SK-N-SH (cell line): Measurements from ENCODE around the gene P2RX5. TPM values are rescaled to one million over a fixed set of nuclear protein-coding genes. Genes with fewer than 3 reads are reported as not detected.

Experiments used
- CTCF ChIA-PET: fragments of 300-600, 350-600 bp; formaldehyde crosslinking; extraction: SDS; loops from one replicate; lab custom pipeline; 2021; lab: Yijun Ruan, JAX
- POLR2A ChIA-PET: fragments of 350-600 bp; sonication (Branson Sonifier 250); formaldehyde crosslinking; extraction: SDS; loops from one replicate; lab custom pipeline; 2020; ENCODE audit warnings: antibody characterized with exemption, inconsistent platforms; lab: Yijun Ruan, JAX
- DNase-seq: peaks from one replicate; pipeline ENCODE4 v3.0.0; 2012
- H2AFZ ChIP-seq: fragments of 200-600 bp; sonication (generic); 2 replicates; pipeline ENCODE4 v1.8.1; 2016; ENCODE audit warnings: antibody characterized with exemption, mild to moderate bottlenecking, low read depth
- H3F3A ChIP-seq: fragments of 200-600 bp; sonication (generic); replicated peaks from 2 replicates; pipeline ENCODE3; 2016; ENCODE audit warnings: antibody characterized with exemption, mild to moderate bottlenecking; ENCODE audit not compliant: insufficient read depth
- H3K27ac ChIP-seq, 2 experiments: fragments of 200-500 bp in 1 of 2; fragments of 200-600 bp in 1 of 2; sonication (Bioruptor generic) in 1 of 2; sonication (generic), shearing (Covaris generic) in 1 of 2; 2 replicates each; pipeline versions ENCODE4 v1.5.1 to v1.6.1; 2014 to 2016; ENCODE audit warnings: low read depth in 2 of 2, inconsistent platforms in 1 of 2, low read length in 1 of 2, mild to moderate bottlenecking in 1 of 2, mixed read lengths in 1 of 2
- H3K27me3 ChIP-seq: fragments of 200-600 bp; sonication (generic), shearing (Covaris generic); 2 replicates; pipeline ENCODE4 v1.6.1; 2016; ENCODE audit warnings: mixed run types; ENCODE audit not compliant: insufficient read depth
- H3K36me3 ChIP-seq, 2 experiments: fragments of 200-500 bp in 1 of 2; fragments of 200-600 bp in 1 of 2; sonication (Bioruptor generic) in 1 of 2; sonication (generic) in 1 of 2; replicated peaks in 1 of 2; 2 replicates each; pipeline versions ENCODE3 to v1.5.1; 2014 to 2016; ENCODE audit warnings: low read length in 1 of 2, mild to moderate bottlenecking in 1 of 2; ENCODE audit not compliant: insufficient read depth in 2 of 2, control insufficient read depth in 1 of 2
- H3K4me1 ChIP-seq, 2 experiments: fragments of 200-500 bp in 1 of 2; fragments of 200-600 bp in 1 of 2; sonication (Bioruptor generic) in 1 of 2; sonication (generic), shearing (Covaris generic) in 1 of 2; 2 replicates each; pipeline versions ENCODE4 v1.5.1 to v1.6.1; 2014 to 2016; ENCODE audit warnings: low read depth in 1 of 2, low read length in 1 of 2, mixed run types in 1 of 2; ENCODE audit not compliant: insufficient read depth in 2 of 2, control insufficient read depth in 1 of 2
- H3K4me2 ChIP-seq: fragments of 200-600 bp; sonication (generic), shearing (Covaris generic); 2 replicates; pipeline ENCODE4 v1.6.1; 2017; ENCODE audit warnings: mixed run types
- H3K4me3 ChIP-seq, 2 experiments: fragments of 200-500 bp in 1 of 2; fragments of 200-600 bp in 1 of 2; sonication (Bioruptor generic) in 1 of 2; sonication (generic), shearing (Covaris generic) in 1 of 2; 2 replicates each; pipeline versions ENCODE4 v1.5.1 to v1.8.1; 2014 to 2016; ENCODE audit warnings: low read depth in 2 of 2, inconsistent platforms in 1 of 2, low read length in 1 of 2, mild to moderate bottlenecking in 1 of 2, mixed read lengths in 1 of 2, moderate library complexity in 1 of 2
- H3K79me2 ChIP-seq: fragments of 200-600 bp; sonication (generic); 2 replicates; pipeline ENCODE4 v1.8.1; 2017; ENCODE audit warnings: mild to moderate bottlenecking; ENCODE audit not compliant: insufficient read depth
- H3K9ac ChIP-seq: fragments of 200-600 bp; sonication (generic); 2 replicates; pipeline ENCODE4 v1.6.1; 2017; ENCODE audit warnings: mixed run types
- H3K9me2 ChIP-seq: fragments of 200-600 bp; sonication (generic); 2 replicates; pipeline ENCODE4 v1.6.1; 2017; ENCODE audit warnings: mixed run types
- H3K9me3 ChIP-seq: fragments of 200-600 bp; sonication (generic); 2 replicates; pipeline ENCODE4 v1.6.1; 2017; ENCODE audit warnings: mixed run types, mild to moderate bottlenecking, moderate library complexity
- H4K20me1 ChIP-seq: fragments of 200-600 bp; sonication (generic); 2 replicates; pipeline ENCODE4 v1.6.1; 2017; ENCODE audit warnings: mild to moderate bottlenecking, mixed run types; ENCODE audit not compliant: insufficient read depth
- CHD2 ChIP-seq: fragments of 150-350 bp; IDR thresholded peaks from 2 replicates; pipeline ENCODE4 v1.6.1; 2018; ENCODE audit warnings: low read length; ENCODE audit not compliant: partially characterized antibody
- CTCF ChIP-seq: fragments of 200-600 bp; sonication (generic); IDR thresholded peaks from 2 replicates; pipeline ENCODE4 v1.6.1; 2017; ENCODE audit warnings: antibody characterized with exemption, mild to moderate bottlenecking, moderate library complexity
- FOXM1 ChIP-seq: IDR thresholded peaks from 2 replicates; pipeline ENCODE4 v1.4.0; 2012; ENCODE audit warnings: low read depth, mild to moderate bottlenecking
- GABPA ChIP-seq: IDR thresholded peaks from 2 replicates; pipeline ENCODE4 v1.4.0; 2012; ENCODE audit warnings: low read depth, mild to moderate bottlenecking
- GATA2 ChIP-seq: sonication (generic); formaldehyde crosslinking; IDR thresholded peaks from 2 replicates; pipeline ENCODE4 v1.5.0; 2020; ENCODE audit warnings: mild to moderate bottlenecking, missing genetic modification reagents
- JUND ChIP-seq: IDR thresholded peaks from 2 replicates; pipeline ENCODE4 v1.4.0; 2012
- MXI1 ChIP-seq: IDR thresholded peaks from 2 replicates; pipeline ENCODE4 v1.6.1; 2012; ENCODE audit warnings: mild to moderate bottlenecking, low read depth, low read length, improper control_type of control experiment
- NFIC ChIP-seq: IDR thresholded peaks from 2 replicates; pipeline ENCODE4 v1.4.0; 2012; ENCODE audit warnings: borderline replicate concordance
- NRF1 ChIP-seq: IDR thresholded peaks from 2 replicates; pipeline ENCODE4 v1.6.1; 2012; ENCODE audit warnings: low read depth, mild to moderate bottlenecking, low read length
- RCOR1 ChIP-seq: fragments of 150-350 bp; IDR thresholded peaks from 2 replicates; pipeline ENCODE4 v1.6.1; 2017; ENCODE audit warnings: antibody characterized with exemption, low read length
- REST ChIP-seq: IDR thresholded peaks from 2 replicates; pipeline ENCODE4 v1.6.1; 2012; ENCODE audit warnings: mild to moderate bottlenecking, low read depth, low read length, moderate library complexity
- RFX5 ChIP-seq: IDR thresholded peaks from 2 replicates; pipeline ENCODE4 v1.6.1; 2012; ENCODE audit warnings: mild to moderate bottlenecking, improper control_type of control experiment, low read length
- RXRA ChIP-seq: IDR thresholded peaks from 2 replicates; pipeline ENCODE4 v1.4.0; 2012; ENCODE audit warnings: low read depth, mild to moderate bottlenecking, borderline replicate concordance
- SMC3 ChIP-seq: IDR thresholded peaks from 2 replicates; pipeline ENCODE4 v1.6.1; 2012; ENCODE audit warnings: low read depth, low read length, improper control_type of control experiment
- TAF1 ChIP-seq: IDR thresholded peaks from 2 replicates; pipeline ENCODE4 v1.6.1; 2012; ENCODE audit warnings: low read depth, mild to moderate bottlenecking, low read length, moderate library complexity, borderline replicate concordance
- TEAD4 ChIP-seq: IDR thresholded peaks from 2 replicates; pipeline ENCODE4 v1.4.0; 2012; ENCODE audit warnings: mild to moderate bottlenecking, borderline replicate concordance; ENCODE audit not compliant: insufficient read depth
- USF2 ChIP-seq: fragments of 150-350 bp; IDR thresholded peaks from 2 replicates; pipeline ENCODE4 v1.6.1; 2017; ENCODE audit warnings: antibody characterized with exemption, low read length, low read depth, borderline replicate concordance
- YY1 ChIP-seq: IDR thresholded peaks from 2 replicates; pipeline ENCODE4 v1.4.0; 2012; ENCODE audit warnings: low read depth, mild to moderate bottlenecking
- WGBS: methylation state at CpG from one replicate; pipeline ENCODE4 v1.1.6; 2017; ENCODE audit warnings: low lambda C conversion rate; 5-methylcytosine and 5-hydroxymethylcytosine counted together
- polyA plus RNA-seq, 3 experiments: library from polyadenylated mRNA; depleted of rRNA; stranded (reverse); fragments of >200 nt; gene quantifications; 2 replicates each; pipeline ENCODE4 v1.2.3, GENCODE V29; 2012

Gene P2RX5
- polyA plus RNA-seq, 1 of the 3 experiments (the other 2 are of a cell fraction): 0.97 TPM

- POLR2A ChIA-PET: no interaction called here
Observed at GRCh38 chr17:3690094-3690715, 5.8 kb downstream of the P2RX5 start.

GRCh38 chr17:3689262-3690093, 6.5 kb downstream of the P2RX5 start:
- Histone ChIP-seq H3K27me3 (no peaks in the 10 kb centered on the region), H3K9me2 (no peaks in the 10 kb centered on the region), H3K4me1 (no peaks in the 10 kb centered on the region; a peak in 1 of 4 replicates), H2AFZ (no peak overlapping the region), H3F3A (no peaks in the 10 kb centered on the region), H3K27ac (no peak overlapping the region), H3K9me3 (no peaks in the 10 kb centered on the region), H3K4me2 (no peak overlapping the region), H4K20me1 (no peaks in the 10 kb centered on the region), H3K4me3 (no peak overlapping the region), H3K36me3 (no peaks in the 10 kb centered on the region), H3K9ac (no peak overlapping the region), H3K79me2 (no peaks in the 10 kb centered on the region)
- 93% methylated on average over 29 of the region's 44 CpGs for WGBS
- DNase-seq: no peak
- CTCF ChIA-PET: no interaction called here
- POLR2A ChIA-PET: no interaction called here
- no peak for TF ChIP-seq TEAD4
- no peak for TF ChIP-seq REST
- no peak for TF ChIP-seq CHD2
- no peak for TF ChIP-seq SMC3
- no peak for TF ChIP-seq NRF1
- TF ChIP-seq MXI1: no peak
- TF ChIP-seq USF2: no peak
- no peak for TF ChIP-seq CTCF
- no peak for TF ChIP-seq NFIC

More at GRCh38 chr17:3690094-3690715, 5.8 kb downstream of the P2RX5 start:
- no peaks in the 10 kb centered on the region for H3K9me3 ChIP-seq
- H3K27me3 ChIP-seq: no peaks in the 10 kb centered on the region
- H3K9ac ChIP-seq: no peak overlapping the region
- no peak for DNase-seq
- H3K4me1 ChIP-seq: peaks cover 0 to 7% of the 10 kb centered on the region in 2 experiments; a peak in 1 of 4 replicates
- WGBS: 92% methylated on average over 13 of the region's 22 CpGs
- no peaks in the 10 kb centered on the region for H4K20me1 ChIP-seq
- H3K9me2 ChIP-seq: no peaks in the 10 kb centered on the region
- H3F3A ChIP-seq: no peaks in the 10 kb centered on the region
- H3K4me2 ChIP-seq: no peak overlapping the region
- TF ChIP-seq RCOR1 (no peak), TAF1 (no peak), NRF1 (no peak), TEAD4 (no peak), RXRA (no peak), GABPA (no peak), FOXM1 (no peak), NFIC (no peak), JUND (no peak), YY1 (no peak), RFX5 (no peak), GATA2 (no peak)
- H2AFZ ChIP-seq: no peak overlapping the region
- H3K4me3 ChIP-seq: no peak overlapping the region
- no peaks in the 10 kb centered on the region for H3K36me3 ChIP-seq
- CTCF ChIA-PET: no interaction called here
- H3K79me2 ChIP-seq: no peaks in the 10 kb centered on the region
- no peak overlapping the region for H3K27ac ChIP-seq
